HEK293 (cell line): ENCODE data around the gene CCDC78.

Experiments
- YY1 ChIP-seq: fragments of 450-650 bp; formaldehyde crosslinking; IDR thresholded peaks from 2 replicates; pipeline ENCODE4 v1.5.1; 2018; ENCODE audit warnings: missing biosample characterization, missing genetic modification characterization
- ZNF785 ChIP-seq: fragments of 450-650 bp; formaldehyde crosslinking; IDR thresholded peaks from 2 replicates; pipeline ENCODE4 v1.5.1; 2016; ENCODE audit warnings: missing biosample characterization, missing genetic modification characterization
- TF ChIP-seq, protein P1 (sequence below): sonication (generic); formaldehyde crosslinking; IDR thresholded peaks from 2 replicates; pipeline ENCODE4 v1.8.1; 2022; ENCODE audit warnings: mild to moderate bottlenecking, moderate library complexity, missing genetic modification reagents

DNA sequence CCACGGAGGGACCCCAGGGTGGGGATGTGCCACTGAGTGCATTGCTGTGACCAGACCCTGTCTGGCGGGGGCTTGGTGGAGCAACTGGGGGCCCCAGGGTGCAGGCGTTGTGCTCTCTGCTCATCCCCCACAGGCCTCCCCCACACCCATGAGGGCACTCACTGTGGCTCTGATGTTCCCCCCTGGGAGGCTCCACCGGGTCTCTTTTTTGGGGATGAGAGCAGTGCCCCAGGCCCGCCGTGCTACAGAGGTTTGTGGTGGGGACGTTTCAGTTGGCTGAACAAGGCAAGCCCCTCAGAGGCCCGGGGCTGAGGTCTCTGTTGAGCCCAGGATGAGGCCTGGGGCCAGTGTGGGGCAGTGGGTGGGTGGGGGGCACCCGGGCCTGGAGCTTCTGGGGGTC, 2.5 kb downstream of the CCDC78 start:
- TF ChIP-seq, protein P1, sequence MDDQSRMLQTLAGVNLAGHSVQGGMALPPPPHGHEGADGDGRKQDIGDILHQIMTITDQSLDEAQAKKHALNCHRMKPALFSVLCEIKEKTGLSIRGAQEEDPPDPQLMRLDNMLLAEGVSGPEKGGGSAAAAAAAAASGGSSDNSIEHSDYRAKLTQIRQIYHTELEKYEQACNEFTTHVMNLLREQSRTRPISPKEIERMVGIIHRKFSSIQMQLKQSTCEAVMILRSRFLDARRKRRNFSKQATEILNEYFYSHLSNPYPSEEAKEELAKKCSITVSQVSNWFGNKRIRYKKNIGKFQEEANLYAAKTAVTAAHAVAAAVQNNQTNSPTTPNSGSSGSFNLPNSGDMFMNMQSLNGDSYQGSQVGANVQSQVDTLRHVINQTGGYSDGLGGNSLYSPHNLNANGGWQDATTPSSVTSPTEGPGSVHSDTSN (CRISPR knock-in tag), result no peak
- TF ChIP-seq YY1 (tag by site-specific recombination), result no peak
- TF ChIP-seq ZNF785 (tag by site-specific recombination), result no peak
